GM08714 (cell line): ENCODE data around the gene TRNP1.

Experiments used
- H3K4me3 ChIP-seq: fragments of 200-500 bp; sonication (Bioruptor generic); 2 replicates; pipeline ENCODE4 v1.5.1; 2014; ENCODE audit warnings: mild to moderate bottlenecking, low read length, inconsistent platforms
- ZNF274 ChIP-seq: IDR thresholded peaks from 2 replicates; pipeline ENCODE4 v1.6.1; 2012; ENCODE audit warnings: mild to moderate bottlenecking, low read depth, low read length

The TRNP1 gene

DNA sequence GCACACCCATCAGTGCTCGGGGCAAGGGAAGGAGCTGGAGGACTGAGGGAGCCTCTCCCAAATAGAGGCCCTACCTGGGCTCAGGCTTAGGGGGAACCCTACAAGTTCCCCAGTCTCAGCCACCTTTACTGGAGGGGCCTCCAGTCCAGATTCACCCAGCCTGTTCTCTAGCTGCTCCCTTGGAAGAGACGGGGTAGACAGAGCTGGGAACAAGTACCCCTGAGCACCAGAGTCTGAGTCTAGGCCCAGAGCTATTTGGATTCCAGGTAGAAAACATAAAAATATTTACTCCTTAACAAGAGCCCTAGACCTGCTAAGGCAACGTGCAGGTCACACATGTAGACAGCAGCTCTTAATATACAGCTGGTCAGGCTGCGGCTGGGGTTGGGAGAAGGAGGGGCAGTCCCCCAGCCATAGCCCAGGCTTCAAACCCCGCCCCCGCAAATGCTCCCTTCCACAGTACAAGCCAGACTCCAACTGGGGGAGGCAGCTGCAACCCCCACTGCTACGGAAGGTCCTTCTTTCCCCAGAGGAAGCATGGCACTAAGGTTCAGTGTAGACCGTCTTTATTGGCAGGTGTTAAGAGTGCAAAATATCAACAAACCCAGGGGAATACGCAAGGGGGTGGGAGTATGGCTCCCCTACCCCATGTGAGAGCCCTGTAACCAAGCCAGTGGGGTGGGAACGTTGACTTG, 11.1 kb downstream of the TRNP1 start:
- H3K4me3 ChIP-seq, result no peak overlapping the region
- no peak for TF ChIP-seq ZNF274

DNA sequence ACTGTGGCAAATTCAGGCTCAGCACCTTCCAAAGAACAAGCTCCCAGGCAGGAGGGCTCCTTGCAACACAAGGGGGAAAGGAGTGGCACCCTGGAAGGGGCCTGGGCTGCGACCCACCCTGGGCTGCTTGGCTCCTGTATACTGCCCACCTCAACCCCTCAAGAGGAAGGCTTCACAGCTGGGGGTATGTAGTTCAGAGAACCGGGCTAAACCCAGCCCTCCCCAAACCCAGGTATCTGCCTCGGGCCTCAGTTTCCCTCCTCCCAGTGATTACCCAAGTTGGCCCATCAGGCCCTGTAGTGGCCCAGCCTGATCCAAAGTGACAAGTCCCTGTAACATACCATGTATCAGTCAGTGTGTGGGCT, 11.7 kb downstream of the TRNP1 start:
- TF ChIP-seq ZNF274, result no peak
- H3K4me3 ChIP-seq, result no peak overlapping the region

DNA sequence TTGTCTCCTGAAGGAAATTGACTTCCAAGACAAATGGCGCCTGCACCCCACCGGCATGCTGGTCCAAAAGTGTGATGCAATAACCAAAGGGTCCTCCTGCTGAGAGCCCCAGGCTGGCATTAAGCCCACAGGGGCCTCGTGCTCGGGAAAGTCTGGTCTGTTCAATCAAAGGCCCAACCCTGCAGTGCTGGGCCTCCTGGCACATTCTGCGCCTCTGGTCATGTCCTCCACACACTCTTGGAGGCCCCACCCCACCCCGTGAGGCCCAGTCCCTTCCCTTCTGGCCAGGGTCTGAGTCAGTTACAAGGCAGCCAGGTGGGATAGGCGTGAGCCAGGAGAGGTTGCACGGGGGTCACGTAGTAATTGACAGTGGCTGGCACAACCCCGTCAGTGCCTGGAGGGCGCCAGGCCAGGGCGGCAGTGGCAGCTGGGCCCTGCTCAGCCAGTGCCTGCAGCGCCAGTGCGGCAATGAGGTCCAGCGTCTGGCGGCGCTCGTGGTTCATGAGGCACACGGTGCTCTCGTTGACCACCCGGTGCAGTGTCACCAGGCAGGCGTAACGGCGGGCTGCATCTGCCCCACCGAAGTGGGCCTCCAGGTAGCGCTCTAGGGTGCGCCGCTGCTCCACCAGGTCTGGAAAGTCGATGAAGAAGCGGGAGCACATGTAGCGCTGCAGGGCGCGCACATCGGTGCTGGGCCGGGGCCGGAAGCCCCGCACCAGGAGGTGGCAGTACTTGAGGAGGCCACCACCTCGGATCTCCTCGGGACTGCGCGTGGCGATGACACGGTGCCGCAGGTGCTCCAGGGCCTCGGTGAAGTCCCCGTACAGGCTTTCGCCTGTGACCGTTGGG, 12.4 kb downstream of the TRNP1 start:
- H3K4me3 ChIP-seq, result no peak overlapping the region
- no peak for TF ChIP-seq ZNF274

DNA sequence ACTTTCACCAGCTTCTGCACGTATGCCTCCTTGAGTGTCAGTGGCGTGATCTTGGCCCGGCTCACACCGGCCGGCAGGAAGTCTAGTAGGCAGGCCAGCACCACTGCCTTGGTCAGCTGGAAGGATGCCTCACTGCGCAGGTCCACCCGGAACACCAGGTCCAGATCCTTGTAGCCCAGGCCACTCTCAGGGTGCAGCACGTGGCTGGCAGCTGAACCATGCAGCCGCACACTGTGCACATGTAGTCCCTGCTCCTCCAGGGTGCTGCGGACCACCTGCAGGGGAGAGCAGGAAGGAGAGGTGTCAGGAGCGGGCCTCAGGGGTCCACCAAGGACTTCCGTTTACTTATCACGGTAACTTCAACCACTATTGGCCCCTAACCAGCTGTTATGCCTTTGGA, 13.2 kb downstream of the TRNP1 start:
- no peak for TF ChIP-seq ZNF274
- no peak overlapping the region for H3K4me3 ChIP-seq

DNA sequence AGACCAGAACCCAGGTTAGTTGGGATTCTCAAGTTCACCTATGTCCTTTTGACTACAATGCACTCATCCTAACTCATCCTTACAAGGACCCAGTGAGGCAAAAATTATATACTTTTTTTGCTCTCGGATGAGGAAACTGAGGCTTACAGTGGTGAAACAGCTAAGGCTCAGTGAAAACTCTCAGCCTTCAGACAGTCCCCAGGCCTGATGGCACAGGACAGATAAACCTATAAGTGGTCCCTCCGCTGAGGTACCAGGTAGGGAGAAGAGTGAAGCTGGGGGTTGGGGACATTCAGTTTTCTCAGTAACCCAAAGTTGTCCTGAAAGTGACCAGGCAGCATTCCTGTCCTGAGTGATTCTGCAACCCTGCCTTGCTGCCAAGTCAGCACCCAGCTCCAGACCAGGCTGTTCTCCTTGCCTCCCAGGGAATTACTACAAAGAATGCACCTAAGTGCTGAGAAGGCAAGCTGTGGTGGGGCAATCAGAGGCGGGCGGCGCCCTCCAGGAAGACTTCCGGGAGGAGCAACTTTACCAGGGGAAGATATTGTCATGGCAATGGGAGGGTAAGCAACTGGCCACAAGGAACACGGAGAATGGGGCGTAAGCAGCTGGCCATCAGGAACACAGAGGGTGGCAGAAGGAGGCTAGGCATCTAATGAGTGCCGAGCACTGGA, 14.6 kb downstream of the TRNP1 start:
- H3K4me3 ChIP-seq, result no peak overlapping the region
- no peak for TF ChIP-seq ZNF274

DNA sequence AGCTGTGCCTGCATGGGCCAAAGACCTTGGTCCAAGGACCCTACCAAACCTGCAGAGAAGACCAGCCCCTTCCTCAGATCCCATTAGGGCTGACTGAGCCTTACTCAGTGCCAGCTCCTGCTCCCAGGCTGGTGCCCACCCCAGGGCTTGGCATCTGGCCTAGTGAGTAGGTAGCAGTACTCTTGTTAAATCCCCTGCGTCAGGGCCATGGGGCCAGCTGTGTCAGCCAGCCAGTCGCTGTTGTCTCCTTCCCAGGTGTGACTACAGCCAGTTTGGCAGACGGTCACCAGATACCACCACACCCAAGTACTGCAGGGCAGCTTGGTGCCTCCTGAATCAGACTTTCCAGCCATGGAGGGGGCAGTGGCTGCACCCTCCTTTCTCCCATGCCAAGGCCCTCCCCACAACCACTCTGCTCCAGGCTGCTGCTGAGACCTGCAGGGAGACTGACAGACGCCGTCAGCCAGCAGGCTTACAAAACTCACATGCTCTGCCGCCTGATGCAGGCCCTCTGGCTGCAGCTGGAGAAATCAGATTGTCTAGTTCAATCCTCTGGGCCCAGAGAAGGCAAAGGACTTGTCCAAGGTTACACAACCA, 16.2 kb downstream of the TRNP1 start:
- TF ChIP-seq ZNF274, result no peak

DNA sequence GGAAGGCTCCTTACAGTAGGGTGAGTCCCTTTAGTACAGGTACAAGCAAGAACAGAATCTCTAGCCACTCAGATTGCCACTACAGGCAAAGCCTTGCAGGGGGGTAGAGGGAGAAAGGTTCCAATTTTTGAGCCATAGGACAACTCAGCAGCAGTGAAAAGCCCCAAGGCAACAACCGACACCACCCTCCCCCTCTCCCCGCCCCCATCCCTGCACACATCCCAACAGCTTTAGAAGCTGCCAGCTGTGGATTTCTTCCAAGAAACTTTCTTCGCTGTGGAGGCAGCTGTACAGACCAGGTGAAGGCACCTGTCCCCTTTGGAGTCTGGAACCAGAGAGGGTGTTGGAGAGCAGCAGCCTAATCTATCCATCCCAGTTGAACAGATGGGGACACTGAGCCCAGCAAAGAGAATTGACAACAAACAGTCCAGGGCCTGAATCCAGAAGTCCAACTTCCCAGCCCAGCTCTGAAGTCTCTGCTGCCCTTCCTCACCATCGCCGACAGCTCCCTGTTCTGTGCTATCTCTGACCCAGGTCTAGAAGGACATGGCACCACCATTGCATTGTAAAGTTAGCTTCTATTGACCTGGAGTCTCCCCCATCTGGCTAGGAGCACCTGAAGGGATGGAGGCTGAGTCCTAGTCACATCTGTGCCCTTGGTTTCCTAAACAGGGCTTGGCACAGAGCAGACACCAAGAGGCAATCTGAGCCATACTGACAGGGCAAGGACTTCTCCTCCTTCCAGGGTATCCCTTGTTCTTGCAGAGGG, 16.9 kb downstream of the TRNP1 start:
- no peak for TF ChIP-seq ZNF274
- no peak overlapping the region for H3K4me3 ChIP-seq

More for the DNA sequence above, 16.2 kb downstream of the TRNP1 start:
- no peak overlapping the region for H3K4me3 ChIP-seq

DNA sequence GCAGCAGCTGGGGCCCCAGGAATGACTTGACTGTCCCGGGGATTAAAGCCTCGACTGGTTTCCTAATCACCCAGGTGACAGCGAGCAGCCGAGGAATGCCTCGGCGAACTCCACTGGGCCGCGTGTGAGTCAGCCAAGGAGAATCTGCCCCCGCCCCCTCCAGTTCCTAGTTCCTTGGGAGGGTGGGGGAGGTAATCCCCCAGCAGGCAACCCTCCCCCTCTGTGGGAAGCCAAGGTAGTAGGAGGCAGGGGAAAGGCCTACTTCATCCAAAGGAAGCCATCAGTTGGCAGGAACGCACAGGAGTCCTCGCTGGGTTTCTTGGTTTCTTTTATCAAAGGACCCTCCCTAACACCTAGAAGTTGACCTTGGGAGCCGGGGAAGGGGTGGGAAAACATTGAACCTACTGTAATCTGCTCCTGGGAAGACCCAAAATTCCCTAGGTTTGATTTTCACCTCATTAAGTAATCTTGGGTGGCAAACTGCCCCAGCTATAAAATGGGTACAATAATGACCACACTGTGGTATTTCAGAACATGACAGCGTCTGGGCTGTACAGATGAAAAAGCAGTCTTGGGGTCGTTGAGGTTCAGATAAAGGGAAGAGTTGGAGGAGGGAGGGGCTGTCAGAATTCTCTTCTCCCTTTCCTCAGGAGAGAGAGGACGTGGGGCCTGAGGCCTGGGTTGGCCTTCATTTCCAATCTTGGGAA, 17.7 kb downstream of the TRNP1 start:
- H3K4me3 ChIP-seq, result no peak overlapping the region
- no peak for TF ChIP-seq ZNF274

DNA sequence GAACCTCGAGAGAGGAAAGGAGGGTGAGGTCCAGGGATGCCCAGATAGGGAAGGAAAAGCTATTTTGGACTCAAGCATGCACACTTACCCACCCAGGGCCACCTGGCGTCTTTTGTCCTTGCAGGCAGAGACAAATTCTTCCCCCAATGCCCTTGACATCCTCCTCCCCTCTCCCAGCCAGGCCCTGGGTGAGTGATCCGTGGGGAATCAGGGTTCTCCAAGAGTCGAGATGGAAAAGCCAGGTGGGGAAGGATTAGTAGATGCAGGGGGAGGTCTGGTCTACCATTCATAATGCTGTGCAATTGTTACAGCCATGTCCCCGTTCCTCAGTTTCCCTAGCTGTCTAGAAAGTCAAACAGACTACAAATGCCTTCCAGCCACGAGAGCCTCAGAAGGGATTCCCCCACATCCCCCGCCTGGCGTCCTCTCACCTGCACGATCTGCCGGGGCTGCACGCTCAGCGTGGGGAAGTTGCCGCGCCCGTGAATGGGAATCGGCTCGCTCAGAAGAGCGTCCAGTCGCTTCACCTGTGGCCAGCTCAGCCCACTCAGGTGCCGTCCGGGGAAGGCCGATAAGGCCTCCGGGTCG, 18.6 kb downstream of the TRNP1 start:
- no peak for TF ChIP-seq ZNF274
- H3K4me3 ChIP-seq, result no peak overlapping the region

DNA sequence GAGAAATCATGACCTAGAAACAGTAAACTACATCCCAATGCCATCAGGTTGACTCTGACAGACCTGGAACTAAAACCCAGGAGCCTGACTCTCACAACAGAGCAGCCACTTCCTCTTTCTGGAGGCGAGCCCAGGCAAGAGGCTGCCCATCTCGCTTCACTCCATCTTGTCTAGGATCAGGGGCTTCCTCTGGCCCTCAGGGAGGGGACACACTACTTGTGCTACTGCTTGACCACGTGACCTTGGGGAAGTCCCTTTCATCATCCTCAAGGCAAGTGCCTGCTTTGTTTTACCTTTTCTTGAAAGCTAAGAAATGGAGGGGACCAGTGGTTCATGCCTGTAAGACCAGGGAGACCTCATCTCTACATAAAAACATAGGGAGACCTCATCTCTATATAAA, 21.8 kb downstream of the TRNP1 start:
- TF ChIP-seq ZNF274, result no peak
- no peak overlapping the region for H3K4me3 ChIP-seq

DNA sequence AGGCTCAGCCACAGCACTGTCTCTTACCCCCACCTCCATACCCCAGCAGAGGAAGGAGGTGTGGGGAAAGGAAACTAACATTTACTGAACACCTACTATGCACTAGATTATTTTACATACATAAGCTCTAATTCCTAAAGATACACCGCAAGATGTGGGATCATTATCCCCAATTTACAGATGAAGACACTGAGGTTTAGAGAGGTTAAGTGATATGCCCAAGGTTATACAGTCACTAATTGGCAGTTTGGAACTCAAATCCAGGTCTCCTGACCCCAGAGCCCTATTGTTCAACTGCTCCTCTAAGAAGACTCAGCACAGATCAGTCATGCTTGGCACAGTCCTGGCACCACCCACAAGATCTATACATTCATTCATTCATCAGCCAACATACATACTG, 22.9 kb downstream of the TRNP1 start:
- no peak overlapping the region for H3K4me3 ChIP-seq
- no peak for TF ChIP-seq ZNF274

DNA sequence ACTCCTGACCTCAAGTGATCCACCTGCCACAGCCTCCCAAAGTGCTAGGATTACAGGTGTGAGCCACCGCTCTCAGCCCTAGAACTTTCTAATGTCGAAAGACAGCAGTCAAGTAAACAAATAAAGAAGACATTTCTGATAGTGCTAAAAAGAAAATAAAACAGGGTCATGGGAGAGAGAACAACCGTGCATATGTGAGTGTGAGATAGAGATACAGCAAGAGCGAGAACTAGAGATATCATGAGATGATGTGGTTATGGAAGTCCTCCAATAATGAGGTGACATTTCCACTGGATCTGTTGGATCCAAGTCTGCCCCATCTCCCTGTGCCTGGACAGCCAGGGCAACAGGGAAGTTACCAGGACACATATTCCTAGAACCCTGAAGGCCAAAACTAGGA, 23.7 kb downstream of the TRNP1 start:
- no peak overlapping the region for H3K4me3 ChIP-seq
- TF ChIP-seq ZNF274, result no peak

DNA sequence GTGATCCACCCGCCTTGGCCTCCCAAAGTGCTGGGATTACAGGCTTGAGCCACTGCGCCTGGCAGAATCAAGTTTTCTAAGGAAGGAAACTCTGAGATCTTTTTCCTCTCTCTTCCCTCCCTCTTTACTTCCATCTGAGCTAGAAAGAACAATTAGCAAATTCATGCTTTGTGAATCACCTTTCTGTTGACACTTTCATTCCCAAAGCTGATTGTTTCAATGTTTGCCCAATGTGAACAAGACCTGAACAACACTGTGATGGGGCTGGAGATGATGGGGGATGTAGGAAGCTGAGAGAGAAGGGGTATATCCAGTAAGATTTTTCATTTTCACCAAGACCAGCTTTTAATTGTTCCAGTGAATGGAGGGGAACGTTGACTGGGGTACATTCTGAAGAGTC, 24.8 kb downstream of the TRNP1 start:
- no peak for TF ChIP-seq ZNF274

More for the DNA sequence above, 24.8 kb downstream of the TRNP1 start:
- no peak overlapping the region for H3K4me3 ChIP-seq
